NCI-H146 treated with DMSO at 0.1 percent for 48 hours (cell line): ENCODE measurements around the gene LRRC8A.

Experiments
- DNase-seq: peaks from one replicate; lab custom pipeline; 2025; ENCODE audit not compliant: unreplicated experiment; lab: John Stamatoyannopoulos, UW

LRRC8A gene

DNA sequence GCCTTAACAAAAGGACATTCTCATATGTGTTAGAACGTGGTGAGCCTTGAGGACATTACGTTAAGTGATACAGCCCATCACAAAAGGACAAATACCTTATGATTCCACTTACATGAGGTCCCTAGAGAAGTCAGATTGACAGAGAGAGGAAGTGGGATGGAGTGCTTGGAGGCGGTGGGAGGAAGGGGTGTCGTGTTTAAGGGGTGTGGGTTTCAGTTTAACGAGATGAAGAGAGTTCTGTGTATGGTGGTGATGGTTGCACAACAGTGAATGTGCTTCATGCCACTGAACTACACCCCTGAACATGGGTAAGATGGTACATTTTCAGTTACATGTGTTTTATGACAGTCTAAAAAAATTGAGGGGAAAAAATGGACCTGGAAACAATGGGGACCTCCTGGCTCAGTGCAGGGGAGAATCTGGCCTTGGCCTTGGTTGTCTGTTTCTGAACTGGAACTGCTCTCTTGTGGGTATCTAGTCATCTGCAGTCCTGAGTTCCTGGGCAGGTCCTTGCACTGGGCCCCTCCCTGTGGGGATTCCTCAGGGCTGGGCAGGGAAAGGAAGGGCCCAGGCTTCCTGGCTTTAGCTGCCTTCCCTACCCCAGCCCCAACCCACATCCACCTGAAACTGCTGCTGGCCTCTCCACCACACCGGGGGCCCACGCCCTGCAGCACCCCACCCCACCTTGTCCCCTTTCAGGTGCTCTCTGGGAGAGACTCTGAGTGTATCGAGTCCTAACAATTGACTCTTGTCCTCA, 17.8 kb downstream of the LRRC8A start:
- no peak for DNase-seq

DNA sequence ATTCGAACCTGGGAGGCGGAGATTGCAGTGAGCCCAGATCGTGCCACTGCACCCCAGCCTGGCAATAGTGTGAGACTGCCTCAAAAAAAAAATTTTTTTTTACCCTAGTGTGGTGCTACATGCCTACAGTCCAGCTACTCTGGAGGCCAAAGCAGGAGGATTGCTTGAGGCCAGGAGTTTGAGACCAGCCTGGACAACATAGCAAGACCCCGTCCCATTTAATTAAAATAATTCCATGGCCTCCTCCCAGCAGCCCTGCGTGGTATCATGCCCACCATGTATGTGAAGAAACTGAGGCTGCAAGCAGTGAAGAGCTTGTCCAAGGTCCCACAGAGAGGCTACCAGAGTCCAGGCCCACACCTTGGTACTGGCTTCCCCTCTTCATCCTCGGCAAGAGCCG, 19.4 kb downstream of the LRRC8A start:
- no peak for DNase-seq

DNA sequence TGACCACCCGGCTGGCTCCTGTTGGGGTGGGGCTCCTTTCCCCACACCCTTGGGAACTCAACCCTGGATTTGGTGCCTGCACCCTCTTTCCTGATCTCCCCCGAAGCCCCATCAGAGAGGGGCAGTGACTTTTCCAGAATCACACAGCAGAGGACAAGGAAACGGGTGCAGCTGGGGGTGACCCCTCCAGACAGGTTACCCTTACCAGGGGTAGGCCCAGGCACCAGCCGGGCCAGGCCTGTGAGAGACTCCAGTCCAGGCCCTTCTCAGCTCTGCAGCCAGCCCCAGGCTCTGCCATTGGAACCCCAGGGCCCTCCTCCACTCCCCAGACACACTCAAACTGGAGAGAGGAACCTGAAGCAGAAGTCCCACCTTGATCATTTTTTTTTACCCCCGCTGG, 19.9 kb downstream of the LRRC8A start:
- DNase-seq = no peak

DNA sequence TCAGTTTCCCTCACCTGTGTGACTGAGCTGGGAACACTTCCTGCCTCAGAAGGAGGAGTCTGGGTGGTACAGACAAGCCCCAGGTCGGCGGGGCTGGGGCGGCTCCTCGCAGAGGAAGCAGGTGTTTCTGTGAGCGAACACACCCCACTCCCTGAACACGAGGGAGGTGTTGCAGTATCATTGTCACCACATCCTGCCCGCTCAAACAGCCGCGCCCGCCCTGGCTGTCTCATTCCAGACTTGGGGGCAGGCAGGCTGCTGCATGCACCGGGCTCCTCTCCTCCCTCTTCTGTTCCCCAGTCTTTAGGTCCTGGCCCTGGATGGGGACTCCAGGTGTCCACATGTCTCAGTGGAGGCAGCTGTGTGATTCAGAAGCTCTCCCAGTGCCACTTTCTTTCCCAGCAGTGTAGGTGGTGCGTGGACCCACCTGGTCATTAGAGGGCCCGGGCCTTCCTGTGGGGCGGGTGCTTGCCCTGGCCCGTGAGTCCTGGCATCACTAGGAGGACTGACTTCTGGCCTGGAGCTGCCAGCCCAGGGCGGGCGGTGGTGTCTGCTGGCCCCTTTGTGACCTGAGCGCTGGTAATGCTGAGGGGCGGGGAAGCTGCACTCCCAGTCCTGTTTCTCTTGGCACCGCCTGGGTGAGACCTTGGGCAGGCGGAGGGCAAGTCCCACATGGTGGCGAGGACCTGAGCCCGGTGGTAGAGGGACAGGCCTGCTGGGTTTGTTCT, 20.6 kb downstream of the LRRC8A start:
- no peak for DNase-seq

GRCh38 chr9:128903079-128903461, 21.1 kb downstream of the LRRC8A start:
- no peak for DNase-seq

DNA sequence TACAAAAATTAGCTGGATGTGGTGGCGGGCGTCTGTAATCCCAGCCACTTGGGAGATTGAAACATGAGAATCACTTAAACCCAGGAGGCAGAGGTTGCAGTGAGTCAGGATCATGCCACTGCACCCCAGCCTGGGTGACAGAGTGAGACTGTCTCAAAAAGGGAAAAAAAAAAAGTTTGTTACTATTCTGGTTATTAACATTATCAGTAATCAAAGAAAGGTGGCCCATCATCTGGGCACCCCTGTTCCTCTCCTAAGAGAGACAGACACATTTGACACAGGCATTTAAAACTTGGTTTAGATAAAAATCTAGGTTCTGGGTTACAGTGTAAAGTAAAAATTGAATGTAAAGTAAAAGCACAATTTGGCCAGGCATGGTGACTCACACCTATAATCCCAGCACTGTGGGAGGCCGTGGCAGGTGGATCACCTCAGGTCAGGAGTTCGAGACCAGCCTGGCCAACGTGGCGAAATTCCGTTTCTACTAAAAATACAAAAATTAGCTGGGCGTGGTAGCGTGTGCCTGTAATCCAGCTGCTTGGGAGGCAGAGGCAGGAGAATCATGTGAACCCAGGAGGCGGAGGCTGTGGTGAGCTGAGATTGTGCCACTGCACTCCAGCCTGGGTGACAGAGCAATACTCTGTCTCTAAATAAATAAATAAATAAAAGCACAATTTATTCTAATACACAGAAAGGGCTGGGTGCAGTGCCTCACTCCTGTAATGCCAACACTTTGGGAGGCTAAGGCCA, 22.1 kb downstream of the LRRC8A start:
- DNase-seq = no peak

- no peak for DNase-seq
Observed at GRCh38 chr9:128905964-128906363, 24.0 kb downstream of the LRRC8A start.

GRCh38 chr9:128906741-128907140, 24.8 kb downstream of the LRRC8A start:
- no peak for DNase-seq

DNA sequence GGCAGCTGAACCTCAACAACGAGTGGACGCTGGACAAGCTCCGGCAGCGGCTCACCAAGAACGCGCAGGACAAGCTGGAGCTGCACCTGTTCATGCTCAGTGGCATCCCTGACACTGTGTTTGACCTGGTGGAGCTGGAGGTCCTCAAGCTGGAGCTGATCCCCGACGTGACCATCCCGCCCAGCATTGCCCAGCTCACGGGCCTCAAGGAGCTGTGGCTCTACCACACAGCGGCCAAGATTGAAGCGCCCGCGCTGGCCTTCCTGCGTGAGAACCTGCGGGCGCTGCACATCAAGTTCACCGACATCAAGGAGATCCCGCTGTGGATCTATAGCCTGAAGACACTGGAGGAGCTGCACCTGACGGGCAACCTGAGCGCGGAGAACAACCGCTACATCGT, 26.4 kb downstream of the LRRC8A start:
- DNase-seq = no peak

- DNase-seq = no peak
Observed at GRCh38 chr9:128909859-128910258, 27.9 kb downstream of the LRRC8A start.

DNA sequence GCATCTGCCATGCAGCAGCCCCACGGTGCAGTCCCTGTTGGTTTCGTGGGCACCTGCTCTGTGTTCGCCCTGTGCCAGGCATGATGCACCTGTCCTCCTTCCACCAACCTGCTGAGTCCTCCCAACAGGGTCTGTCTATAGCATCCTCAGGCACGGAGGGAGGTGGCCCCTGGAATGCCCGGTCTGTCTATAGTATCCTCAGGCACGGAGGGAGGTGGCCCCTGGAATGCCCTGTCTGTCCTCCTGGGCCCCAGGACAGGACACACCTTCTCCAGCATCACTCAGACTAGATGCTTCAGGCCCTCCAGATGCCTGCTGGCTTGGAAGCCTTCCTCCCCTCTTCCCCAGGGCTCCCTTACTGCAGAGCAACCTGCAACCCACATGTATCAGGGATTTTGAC, 29.0 kb downstream of the LRRC8A start:
- DNase-seq = no peak

DNA sequence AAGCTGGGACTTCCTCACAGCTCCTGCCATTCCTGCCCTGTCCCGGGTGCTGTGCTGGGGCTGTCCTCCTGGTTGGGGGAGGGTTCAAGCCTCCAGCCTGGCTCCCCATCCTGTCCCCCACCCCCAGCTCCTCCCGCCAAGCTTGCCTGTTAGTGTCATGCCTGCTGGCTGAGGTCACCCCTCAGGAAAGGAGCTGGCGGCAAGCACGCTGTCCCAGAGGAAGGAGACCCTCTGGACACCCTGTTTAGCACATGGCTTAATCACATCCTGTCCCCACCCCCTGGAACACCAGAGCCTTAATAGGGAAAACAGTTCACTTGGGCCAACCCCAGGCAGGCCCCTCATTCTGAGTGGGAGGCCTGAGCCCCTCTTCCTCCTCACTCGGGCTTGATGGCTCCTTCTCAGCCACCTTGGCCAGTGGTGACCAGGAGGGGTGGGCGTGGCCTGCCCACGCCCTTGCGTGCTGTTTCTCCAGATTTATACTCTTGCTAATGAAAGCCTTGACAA, 29.6 kb downstream of the LRRC8A start:
- no peak for DNase-seq

- DNase-seq = no peak
Observed at GRCh38 chr9:128912270-128912853, 30.4 kb downstream of the LRRC8A start.

- DNase-seq = no peak
Observed at GRCh38 chr9:128913048-128913900, 31.3 kb downstream of the LRRC8A start.

GRCh38 chr9:128913995-128914772, 32.3 kb downstream of the LRRC8A start:
- DNase-seq = no peak

- no peak for DNase-seq
Observed at GRCh38 chr9:128916204-128916603, 34.3 kb downstream of the LRRC8A start.

GRCh38 chr9:128916745-128917144, 34.8 kb downstream of the LRRC8A start:
- DNase-seq = no peak

- DNase-seq = no peak
Observed at GRCh38 chr9:128917151-128917849, 35.4 kb downstream of the LRRC8A start.

GRCh38 chr9:128918921-128919320, 37.0 kb downstream of the LRRC8A start:
- DNase-seq = no peak
